H9 (cell line): ENCODE data around the gene ARHGAP25. TPM values are rescaled to one million over a fixed set of nuclear protein-coding genes. Genes with fewer than 3 reads are reported as not detected.

Experiments
- DNase-seq: peaks from one replicate; pipeline ENCODE4 v3.0.0-alpha.2; 2017
- H2AFZ ChIP-seq: one replicate; pipeline ENCODE4 v1.6.1; 2013; ENCODE audit warnings: mild to moderate bottlenecking, low read length, control low read depth, moderate library complexity
- H2AK5ac ChIP-seq: 2 replicates; pipeline ENCODE4 v1.6.1; 2013; ENCODE audit warnings: low read length, control low read depth, mixed read lengths; ENCODE audit not compliant: insufficient read length
- H2BK120ac ChIP-seq: one replicate; pipeline ENCODE4 v1.6.1; 2013; ENCODE audit warnings: low read depth, mild to moderate bottlenecking, low read length, control low read depth, inconsistent platforms; ENCODE audit not compliant: poor library complexity, severe bottlenecking
- H2BK12ac ChIP-seq: 2 replicates; pipeline ENCODE4 v1.6.1; 2013; ENCODE audit warnings: low read length, control low read depth, mixed read lengths, low read depth; ENCODE audit not compliant: insufficient read length
- H2BK15ac ChIP-seq: 2 replicates; pipeline ENCODE4 v1.6.1; 2013; ENCODE audit warnings: low read depth, low read length, control low read depth
- H2BK20ac ChIP-seq: one replicate; pipeline ENCODE4 v1.6.1; 2013; ENCODE audit warnings: low read depth, mild to moderate bottlenecking, low read length, control low read depth, inconsistent platforms; ENCODE audit not compliant: poor library complexity, severe bottlenecking
- H2BK5ac ChIP-seq: 2 replicates; pipeline ENCODE4 v1.6.1; 2013; ENCODE audit warnings: low read length, control low read depth, mixed read lengths; ENCODE audit not compliant: insufficient read length
- H3K14ac ChIP-seq: 2 replicates; pipeline ENCODE4 v1.6.1; 2013; ENCODE audit warnings: low read length, control low read depth; ENCODE audit not compliant: insufficient read depth
- H3K18ac ChIP-seq: 2 replicates; pipeline ENCODE4 v1.6.1; 2013; ENCODE audit warnings: low read depth, mild to moderate bottlenecking, mixed read lengths, low read length, control low read depth; ENCODE audit not compliant: insufficient read length
- H3K23ac ChIP-seq: 2 replicates; pipeline ENCODE4 v1.6.1; 2013; ENCODE audit warnings: low read length, control low read depth, mixed read lengths, low read depth; ENCODE audit not compliant: insufficient read length
- H3K23me2 ChIP-seq: 2 replicates; pipeline ENCODE4 v1.6.1; 2013; ENCODE audit warnings: low read depth, mild to moderate bottlenecking, mixed read lengths, low read length, control low read depth; ENCODE audit not compliant: insufficient read length, poor library complexity, severe bottlenecking
- H3K27ac ChIP-seq: 2 replicates; pipeline ENCODE4 v1.5.1; 2013; ENCODE audit warnings: low read length, control low read depth, mixed read lengths, low read depth; ENCODE audit not compliant: insufficient read length
- H3K27me3 ChIP-seq: 2 replicates; pipeline ENCODE4 v1.6.1; 2013; ENCODE audit warnings: low read length, control low read depth, inconsistent platforms; ENCODE audit not compliant: insufficient read depth
- H3K4ac ChIP-seq: 2 replicates; pipeline ENCODE4 v1.6.1; 2013; ENCODE audit warnings: low read depth, mild to moderate bottlenecking, control low read depth, inconsistent platforms, low read length, moderate library complexity
- H3K4me1 ChIP-seq: 2 replicates; pipeline ENCODE4 v1.6.1; 2013; ENCODE audit warnings: low read length, control low read depth, inconsistent platforms; ENCODE audit not compliant: insufficient read depth
- H3K4me2 ChIP-seq: 2 replicates; pipeline ENCODE4 v1.6.1; 2013; ENCODE audit warnings: low read length, control low read depth, mixed read lengths; ENCODE audit not compliant: insufficient read length, insufficient read depth
- H3K56ac ChIP-seq: 2 replicates; pipeline ENCODE4 v1.6.1; 2013; ENCODE audit warnings: low read depth, mild to moderate bottlenecking, mixed read lengths, low read length, control low read depth; ENCODE audit not compliant: insufficient read length
- H3K79me1 ChIP-seq: 2 replicates; pipeline ENCODE4 v1.6.1; 2013; ENCODE audit warnings: low read depth, mild to moderate bottlenecking, moderate library complexity, low read length, control low read depth, inconsistent platforms; ENCODE audit not compliant: insufficient read depth, poor library complexity, severe bottlenecking
- H3K79me2 ChIP-seq: 2 replicates; pipeline ENCODE4 v1.6.1; 2013; ENCODE audit warnings: low read length, control low read depth, inconsistent platforms; ENCODE audit not compliant: insufficient read depth
- H3K9ac ChIP-seq: 2 replicates; pipeline ENCODE4 v1.6.1; 2013; ENCODE audit warnings: low read length, control low read depth, mixed read lengths; ENCODE audit not compliant: insufficient read length; ENCODE audit errors: extremely low read depth
- H3K9me3 ChIP-seq: one replicate; pipeline ENCODE4 v1.6.1; 2013; ENCODE audit warnings: low read depth, low read length, inconsistent platforms; ENCODE audit not compliant: control insufficient read depth
- H3T11ph ChIP-seq: one replicate; pipeline ENCODE4 v1.6.1; 2013; ENCODE audit warnings: mild to moderate bottlenecking, low read length, control low read depth, inconsistent platforms
- H4K20me1 ChIP-seq: one replicate; pipeline ENCODE4 v1.6.1; 2013; ENCODE audit not compliant: control insufficient read depth, insufficient read length, insufficient read depth
- H4K5ac ChIP-seq: 2 replicates; pipeline ENCODE4 v1.6.1; 2013; ENCODE audit warnings: low read depth, mild to moderate bottlenecking, mixed read lengths, low read length, control low read depth; ENCODE audit not compliant: insufficient read length
- H4K8ac ChIP-seq: replicated peaks from 2 replicates; pipeline ENCODE4 v1.6.1; 2013; ENCODE audit warnings: low read length, control low read depth, mixed read lengths, low read depth; ENCODE audit not compliant: insufficient read length
- H4K91ac ChIP-seq: 2 replicates; pipeline ENCODE4 v1.6.1; 2013; ENCODE audit warnings: low read depth, mild to moderate bottlenecking, moderate library complexity, mixed read lengths, low read length, control low read depth; ENCODE audit not compliant: insufficient read length
- H3K27ac Mint-ChIP-seq, 3 experiments: 2 replicates in 2 of 3; 3 replicates in 1 of 3; pipeline ENCODE4 v1.8.0; 2020 to 2021; ENCODE audit warnings: mixed read lengths in 3 of 3, mild to moderate bottlenecking in 1 of 3, moderate library complexity in 1 of 3
- H3K27me3 Mint-ChIP-seq: 2 replicates; pipeline ENCODE4 v1.8.0; 2021; ENCODE audit warnings: low read depth, mild to moderate bottlenecking, moderate library complexity, mixed read lengths
- H3K36me3 Mint-ChIP-seq, 3 experiments: 2 replicates in 2 of 3; 3 replicates in 1 of 3; pipeline ENCODE4 v1.8.0; 2020 to 2021; ENCODE audit warnings: low read depth in 3 of 3, mixed read lengths in 3 of 3; ENCODE audit not compliant: insufficient read depth in 1 of 3
- H3K4me1 Mint-ChIP-seq, 2 experiments: 2 replicates each; pipeline ENCODE4 v1.8.0; 2020; ENCODE audit warnings: mixed read lengths in 2 of 2
- H3K4me3 Mint-ChIP-seq, 2 experiments: 2 replicates in 1 of 2; 3 replicates in 1 of 2; pipeline ENCODE4 v1.8.0; 2020 to 2021; ENCODE audit warnings: mild to moderate bottlenecking in 2 of 2, mixed read lengths in 2 of 2, moderate library complexity in 1 of 2
- H3K9me3 Mint-ChIP-seq, 2 experiments: 2 replicates in 1 of 2; 3 replicates in 1 of 2; pipeline ENCODE4 v1.8.0; 2020; ENCODE audit warnings: mild to moderate bottlenecking in 2 of 2, mixed read lengths in 2 of 2, moderate library complexity in 1 of 2
- CTCF ChIP-seq: fragments of 200-600 bp; sonication (generic); conservative IDR thresholded peaks from 3 replicates; pipeline ENCODE4 v1.8.0; 2021; ENCODE audit warnings: antibody characterized with exemption, mild to moderate bottlenecking
- WGBS: extraction: QIAGEN DNeasy Blood & Tissue Kit; methylation state at CpG from one replicate; pipeline ENCODE4 v1.1.7; 2013; ENCODE audit warnings: missing lambda C conversion rate, low lambda C conversion rate, mixed read lengths; ENCODE audit not compliant: insufficient read length; ENCODE audit errors: extremely low coverage; 5-methylcytosine and 5-hydroxymethylcytosine counted together
- total RNA-seq: library from RNA; stranded (reverse); gene quantifications from 2 replicates; pipeline ENCODE4 v1.2.1, GENCODE V29; 2021

The ARHGAP25 gene
- total RNA-seq, 1 experiment from 2014 or later: 1.3 TPM

- no peak within 1 kb of the TSS for H2BK12ac ChIP-seq
- H2BK120ac ChIP-seq: no peak within 1 kb of the TSS
- H3K4me2 ChIP-seq: no peak within 1 kb of the TSS
- no peaks in the 10 kb centered on the region for H3K27me3 ChIP-seq
- H4K91ac ChIP-seq: no peak within 1 kb of the TSS
- H2BK5ac ChIP-seq: no peak within 1 kb of the TSS
- Mint-ChIP-seq H3K9me3 (no peaks in the 10 kb centered on the region), H3K4me1 (no peaks in the 10 kb centered on the region), H3K27me3 (no peaks in the 10 kb centered on the region; the same call in 1 of the 2 replicates), H3K4me3 (no peak within 1 kb of the TSS), H3K36me3 (no peaks in the 10 kb centered on the region), H3K27ac (no peak within 1 kb of the TSS)
- no peak for TF ChIP-seq CTCF
- H3K23me2 ChIP-seq: no peaks in the 10 kb centered on the region
- no peak within 1 kb of the TSS for H2AFZ ChIP-seq
- no peaks in the 10 kb centered on the region for H3K79me2 ChIP-seq
- H3K14ac ChIP-seq: no peak within 1 kb of the TSS
- no peak within 1 kb of the TSS for H2BK15ac ChIP-seq
- H3K4me1 ChIP-seq: no peaks in the 10 kb centered on the region
- H3K27ac ChIP-seq: no peak within 1 kb of the TSS
- DNase-seq: no peak
- no peaks in the 10 kb centered on the region for H3K9me3 ChIP-seq
- H2BK20ac ChIP-seq: no peak within 1 kb of the TSS
- no peak within 1 kb of the TSS for H2AK5ac ChIP-seq
- H3K18ac ChIP-seq: no peak within 1 kb of the TSS
- no peak within 1 kb of the TSS for H3K23ac ChIP-seq
- H4K20me1 ChIP-seq: no peaks in the 10 kb centered on the region
- H3T11ph ChIP-seq: no peak within 1 kb of the TSS
- no peak within 1 kb of the TSS for H3K9ac ChIP-seq
- no peak within 1 kb of the TSS for H3K56ac ChIP-seq
- H3K79me1 ChIP-seq: no peaks in the 10 kb centered on the region
- no peak within 1 kb of the TSS for H4K8ac ChIP-seq
- H3K4ac ChIP-seq: no peak within 1 kb of the TSS
- no peak within 1 kb of the TSS for H4K5ac ChIP-seq
- WGBS: no CpG with 5 or more reads among the region's 6 CpGs
Measured at GRCh38 chr2:68871159-68871764, 136.7 kb downstream of the ARHGAP25 start, which contains the start of gene BMP10. Gene BMP10, minus strand, starts transcription at chr2:68871397. Its CDS starts 39 bp downstream, at chr2:68871358.

Other genes starting within 250 kb of the ARHGAP25 start
- 1.5 TPM in 2 replicates for gene PROKR1, start 91.2 kb upstream of the ARHGAP25 start, total RNA-seq
- gene BMP10, start 136.6 kb downstream of the ARHGAP25 start, total RNA-seq: not detected in 2 replicates
- not detected in 2 replicates for gene GKN2, start 218.1 kb downstream of the ARHGAP25 start, total RNA-seq
- not detected in 2 replicates for gene GKN1, start 239.8 kb downstream of the ARHGAP25 start, total RNA-seq